COLO668 (cell line): ENCODE measurements around the gene ANKHD1.

Source experiments
- DNase-seq: peaks from one replicate; lab custom pipeline; 2025; ENCODE audit not compliant: unreplicated experiment; lab: John Stamatoyannopoulos, UW

Gene ANKHD1

DNA sequence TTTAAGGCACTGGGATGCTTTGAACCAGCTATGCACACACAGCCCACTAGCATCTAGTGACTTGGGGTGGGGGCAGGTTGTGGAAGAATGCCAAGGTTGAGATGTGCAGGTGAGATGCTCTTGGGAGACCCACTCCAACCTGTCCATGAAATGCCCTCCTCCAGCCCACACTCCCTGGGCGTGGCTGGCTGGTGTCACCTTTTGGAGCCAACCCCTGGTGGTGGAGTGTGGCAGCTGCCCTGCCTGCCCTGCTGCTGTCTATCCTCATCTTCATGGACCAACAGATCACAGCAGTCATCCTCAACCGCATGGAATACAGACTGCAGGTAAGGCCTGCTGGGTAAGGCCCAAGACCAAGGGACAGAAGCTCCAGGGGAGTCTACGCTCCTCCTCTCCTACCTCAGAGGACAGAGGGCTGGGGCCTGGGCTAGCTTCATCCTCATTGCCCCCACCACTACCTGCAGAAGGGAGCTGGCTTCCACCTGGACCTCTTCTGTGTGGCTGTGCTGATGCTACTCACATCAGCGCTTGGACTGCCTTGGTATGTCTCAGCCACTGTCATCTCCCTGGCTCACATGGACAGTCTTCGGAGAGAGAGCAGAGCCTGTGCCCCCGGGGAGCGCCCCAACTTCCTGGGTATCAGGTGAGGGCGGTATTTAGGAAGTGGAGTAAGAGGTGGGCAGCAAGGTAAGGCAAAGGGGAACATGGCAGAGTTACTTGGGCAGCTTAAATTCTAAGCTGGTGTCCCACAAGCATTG, 34.2 kb upstream of the ANKHD1 start:
- no peak for DNase-seq

DNA sequence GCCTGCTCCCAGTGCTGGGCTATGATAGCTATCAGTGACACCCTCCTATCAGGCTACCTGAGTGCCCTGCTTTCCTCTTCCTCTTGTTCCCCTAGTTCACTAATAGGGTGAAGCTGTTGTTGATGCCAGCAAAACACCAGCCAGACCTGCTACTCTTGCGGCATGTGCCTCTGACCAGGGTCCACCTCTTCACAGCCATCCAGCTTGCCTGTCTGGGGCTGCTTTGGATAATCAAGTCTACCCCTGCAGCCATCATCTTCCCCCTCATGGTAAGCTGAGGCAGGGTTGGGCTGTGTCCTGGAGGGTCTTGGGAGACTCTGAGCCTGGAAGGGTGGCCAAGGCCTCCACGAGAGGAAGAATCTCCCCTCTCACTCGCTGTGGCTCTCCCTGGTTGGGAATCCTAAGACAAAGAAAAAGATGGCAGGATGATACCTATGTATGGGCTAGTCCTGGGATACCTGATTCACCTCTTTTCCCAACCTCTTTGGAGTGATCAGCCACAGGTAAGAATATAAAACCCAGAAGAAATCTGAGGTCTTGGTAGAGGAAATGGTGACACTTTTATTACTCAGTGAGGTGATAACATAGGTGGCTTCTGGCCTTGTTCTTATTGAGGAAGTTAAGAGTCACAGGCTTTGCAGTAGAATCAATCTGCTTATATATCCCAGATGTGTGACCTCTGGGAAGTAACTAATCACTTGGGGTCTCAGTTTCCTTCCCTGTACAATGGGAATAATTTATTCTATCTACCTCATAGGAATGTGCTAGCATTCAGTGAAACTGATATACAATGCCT, 30.1 kb upstream of the ANKHD1 start:
- no peak for DNase-seq

DNA sequence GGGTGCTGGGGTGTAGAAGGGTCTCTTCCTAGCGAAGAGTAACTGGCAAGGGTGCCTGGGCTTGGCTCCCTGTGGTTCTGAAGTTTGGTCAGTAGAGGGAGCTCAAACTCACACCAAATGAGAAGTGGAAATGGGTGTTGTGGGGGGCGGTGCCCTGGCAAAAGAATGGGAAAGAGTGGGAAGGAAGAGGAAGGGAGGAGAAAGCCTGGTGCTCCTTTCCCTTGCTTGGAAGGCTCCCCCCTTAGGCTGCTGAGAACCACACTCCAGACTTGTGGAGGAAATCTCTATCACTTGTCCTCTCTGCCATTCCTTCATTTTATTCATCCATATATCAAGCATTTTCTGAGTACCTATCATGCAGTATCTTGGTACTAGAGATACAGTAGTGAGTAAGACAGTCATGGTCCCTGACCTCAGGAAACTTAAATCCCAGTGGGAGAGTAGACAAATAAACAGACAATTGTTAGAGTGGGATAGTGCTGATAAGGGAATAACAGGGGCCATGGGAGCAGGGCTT, 28.6 kb upstream of the ANKHD1 start:
- DNase-seq = peak; percentile 27

DNA sequence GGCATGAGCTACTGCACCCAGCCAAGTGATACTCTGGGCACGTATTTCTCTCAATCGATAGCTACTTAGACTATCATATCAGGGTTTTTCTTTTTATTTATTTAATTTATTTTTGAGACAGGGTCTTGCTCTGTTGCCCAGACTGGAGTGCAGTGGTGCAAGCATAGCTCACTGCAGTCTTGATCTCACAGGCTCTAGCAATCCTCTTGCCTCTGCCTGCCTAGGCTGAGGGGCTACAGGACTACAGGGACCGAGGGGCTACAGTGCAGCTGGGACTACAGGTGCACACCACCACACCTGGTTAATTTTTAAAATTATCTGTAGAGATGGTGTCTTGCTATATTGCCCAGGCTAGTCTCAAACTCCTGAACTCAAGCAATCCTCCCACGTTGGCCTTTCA, 20.3 kb upstream of the ANKHD1 start:
- DNase-seq = no peak

DNA sequence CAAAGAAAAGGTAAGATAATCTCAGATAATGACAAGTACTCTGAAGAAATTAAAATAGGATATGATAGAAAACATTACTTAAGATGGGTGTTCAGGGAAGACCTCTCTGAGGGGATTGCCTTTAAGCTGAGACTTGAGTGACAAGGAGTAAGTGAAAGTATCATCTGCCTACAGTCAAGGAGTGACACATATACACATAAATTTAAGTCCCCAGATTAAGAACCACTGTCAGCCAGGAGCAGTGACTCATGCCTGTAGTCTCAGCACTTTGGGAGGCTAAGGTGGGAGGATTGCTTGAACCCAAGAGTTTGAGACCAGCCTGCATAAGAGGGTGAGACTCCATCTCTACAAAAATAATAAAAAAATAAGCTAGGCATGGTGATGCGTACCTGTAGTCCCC, 19.7 kb upstream of the ANKHD1 start:
- DNase-seq = no peak

DNA sequence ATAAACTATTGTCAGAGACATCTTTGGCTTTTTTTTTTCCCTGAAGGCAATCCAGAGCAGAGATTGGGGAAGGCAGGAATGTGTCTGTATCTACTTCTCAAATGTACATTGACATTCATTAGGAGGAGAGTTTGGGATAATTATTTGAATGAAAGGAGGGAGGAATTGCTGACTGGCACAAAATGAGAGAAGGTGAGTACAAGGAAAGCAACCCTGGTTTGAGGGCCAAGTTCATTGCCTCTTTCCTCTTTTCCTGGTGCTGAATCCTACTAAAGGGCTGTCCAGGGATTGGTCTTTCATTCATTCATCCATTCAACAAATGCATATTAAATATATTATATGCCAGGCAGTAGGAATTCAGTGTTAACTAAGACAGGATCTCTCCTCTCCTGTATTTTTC, 18.8 kb upstream of the ANKHD1 start:
- DNase-seq = no peak

DNA sequence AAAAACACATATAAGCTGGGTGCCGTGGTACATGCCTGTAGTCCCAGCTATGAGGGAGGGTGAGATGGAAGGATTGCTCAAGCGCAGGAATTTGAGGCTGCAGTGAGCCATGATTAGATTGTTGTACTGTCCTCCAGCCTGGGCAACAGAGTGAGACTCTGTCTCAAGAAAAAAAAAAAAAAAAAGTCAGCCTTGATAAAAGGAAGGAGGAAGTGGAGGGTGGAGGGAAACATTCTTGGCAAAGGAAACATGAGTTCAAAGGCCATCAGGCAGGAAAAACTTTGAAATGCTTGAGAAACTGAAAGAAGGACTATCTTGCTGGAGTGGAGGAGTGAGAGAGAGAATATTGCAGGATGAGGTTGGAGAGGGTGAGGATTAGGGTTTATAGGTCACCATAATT, 18.3 kb upstream of the ANKHD1 start:
- DNase-seq = no peak

DNA sequence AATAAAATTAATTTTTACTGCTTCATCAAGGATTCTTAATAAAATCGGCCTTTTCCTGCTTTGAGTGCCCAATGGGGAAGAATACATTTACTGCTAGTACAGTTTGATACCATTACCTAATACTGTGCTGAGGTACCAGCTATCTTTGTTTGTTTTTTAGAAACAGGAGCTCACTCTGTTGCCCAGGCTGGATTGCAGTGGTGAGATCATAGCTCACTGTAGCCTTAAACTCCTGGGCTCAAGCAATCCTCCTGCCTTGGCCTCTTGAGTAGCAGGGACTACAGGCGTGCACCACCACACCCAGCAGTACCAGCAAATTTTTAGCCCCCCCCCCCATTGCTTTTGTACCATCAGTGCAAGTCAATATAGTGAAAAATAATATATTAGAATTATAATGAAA, 13.6 kb upstream of the ANKHD1 start:
- DNase-seq = no peak

DNA sequence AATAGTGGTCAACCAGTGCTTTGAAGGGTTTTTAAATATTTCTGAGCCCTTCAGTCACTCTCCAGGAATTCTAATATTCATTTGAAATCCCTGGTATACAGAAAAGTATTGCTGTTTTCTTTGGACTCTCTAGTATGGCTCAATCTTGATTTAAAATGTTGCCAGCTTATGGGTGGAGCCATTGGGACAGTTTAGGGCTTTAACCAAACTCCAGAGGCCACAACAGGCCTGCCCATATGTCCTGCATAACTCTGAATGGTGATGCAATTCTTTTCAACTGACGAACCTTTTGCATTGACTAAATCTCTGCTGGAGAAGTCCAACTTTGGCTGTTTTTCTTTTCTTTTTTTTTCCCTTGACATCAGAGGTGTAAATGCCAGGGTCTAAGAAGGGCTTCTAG, 10.3 kb upstream of the ANKHD1 start:
- DNase-seq = no peak

DNA sequence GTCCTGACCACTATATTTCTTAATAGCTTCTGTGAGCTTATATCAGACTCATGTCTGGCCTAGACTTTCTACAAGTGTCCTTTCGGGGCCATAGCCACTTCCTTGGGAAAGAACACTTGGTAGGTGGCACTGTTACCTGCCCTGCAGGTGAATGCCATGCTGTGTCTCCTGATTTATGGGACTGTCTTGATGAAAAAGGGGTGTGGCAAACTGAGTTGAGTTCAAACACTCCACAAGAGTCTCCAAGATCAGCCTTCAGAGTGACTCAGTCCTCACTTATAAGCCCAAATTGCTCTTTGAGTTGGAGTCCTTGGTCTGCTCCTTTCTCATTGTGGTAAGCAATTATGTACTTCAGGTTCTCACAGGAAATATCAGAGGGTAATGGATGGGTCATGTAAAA, 9.9 kb upstream of the ANKHD1 start:
- no peak for DNase-seq

DNA sequence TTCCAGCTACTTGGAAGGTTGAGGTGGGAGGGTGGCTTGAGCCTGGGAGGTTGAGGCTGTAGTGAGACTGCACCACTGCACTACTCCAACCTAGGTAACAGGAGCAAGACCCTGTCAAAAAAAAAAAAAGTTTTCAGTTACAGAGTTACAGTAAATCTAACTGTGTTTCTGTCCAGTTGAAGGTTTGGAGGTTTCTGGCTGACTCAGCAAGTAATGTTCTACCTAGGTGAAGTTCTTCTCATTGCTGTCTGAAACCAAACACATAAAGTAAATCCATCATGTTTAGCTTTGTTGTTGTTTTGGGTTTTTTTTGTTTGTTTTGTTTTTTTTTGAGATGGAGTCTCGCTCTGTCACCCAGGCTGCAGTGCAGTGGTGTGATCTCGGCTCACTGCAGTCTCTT, 7.9 kb upstream of the ANKHD1 start:
- no peak for DNase-seq

DNA sequence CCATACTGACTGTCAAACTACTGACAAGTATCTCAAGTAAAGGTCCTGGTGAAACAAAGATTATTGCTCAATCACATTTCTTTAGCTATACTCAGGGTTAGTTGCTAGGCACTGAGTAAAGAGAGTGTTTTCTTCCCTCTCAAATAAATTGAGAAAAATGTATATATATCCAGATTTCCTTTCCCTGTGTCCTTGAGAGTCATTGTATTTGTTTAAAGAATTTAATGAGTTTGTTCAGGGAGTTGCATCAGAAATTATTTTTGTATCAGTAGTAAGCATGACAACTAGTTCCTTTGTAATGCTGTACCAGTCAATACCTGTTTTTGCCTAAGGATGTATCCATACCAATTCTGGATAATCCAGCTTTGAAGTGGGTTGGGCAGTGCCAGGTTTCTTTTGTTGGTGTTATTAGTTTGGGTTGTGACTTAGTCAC, 3.2 kb upstream of the ANKHD1 start:
- DNase-seq = no peak

DNA sequence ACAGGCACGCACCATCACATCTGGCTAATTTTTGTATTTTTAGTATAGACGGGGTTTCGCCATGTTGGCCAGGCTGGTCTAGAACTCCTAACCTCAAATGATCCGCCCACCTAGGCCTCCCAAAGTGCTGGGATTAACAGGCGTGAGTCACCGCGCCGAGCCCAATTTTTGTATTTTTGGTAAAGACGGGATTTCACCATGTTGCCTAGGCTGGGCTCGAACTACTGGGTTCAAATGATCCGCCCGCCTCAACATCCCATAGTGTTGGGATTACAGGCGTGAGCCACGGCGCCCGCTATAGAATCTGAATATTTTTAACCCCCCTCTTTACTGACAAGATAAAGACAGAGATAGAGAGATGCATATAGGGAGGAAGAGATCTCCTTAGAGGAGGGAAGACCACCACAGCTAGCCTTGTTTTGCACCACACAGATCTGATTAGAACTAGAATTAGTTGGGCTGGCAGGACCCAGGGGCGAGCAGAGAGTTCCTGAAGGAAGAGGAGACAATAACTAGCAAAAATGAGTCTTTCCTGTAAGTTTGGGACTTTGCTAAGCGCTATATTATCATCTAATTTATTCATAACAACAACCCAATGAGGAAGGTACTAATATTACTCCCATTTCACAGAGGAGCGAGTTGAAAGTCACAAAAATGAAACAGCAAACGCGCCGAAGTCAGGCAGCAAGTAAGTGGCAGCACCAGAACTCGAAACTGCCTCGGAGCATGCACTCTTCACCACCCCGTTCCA, 1.5 kb upstream of the ANKHD1 start:
- DNase-seq = no peak

DNA sequence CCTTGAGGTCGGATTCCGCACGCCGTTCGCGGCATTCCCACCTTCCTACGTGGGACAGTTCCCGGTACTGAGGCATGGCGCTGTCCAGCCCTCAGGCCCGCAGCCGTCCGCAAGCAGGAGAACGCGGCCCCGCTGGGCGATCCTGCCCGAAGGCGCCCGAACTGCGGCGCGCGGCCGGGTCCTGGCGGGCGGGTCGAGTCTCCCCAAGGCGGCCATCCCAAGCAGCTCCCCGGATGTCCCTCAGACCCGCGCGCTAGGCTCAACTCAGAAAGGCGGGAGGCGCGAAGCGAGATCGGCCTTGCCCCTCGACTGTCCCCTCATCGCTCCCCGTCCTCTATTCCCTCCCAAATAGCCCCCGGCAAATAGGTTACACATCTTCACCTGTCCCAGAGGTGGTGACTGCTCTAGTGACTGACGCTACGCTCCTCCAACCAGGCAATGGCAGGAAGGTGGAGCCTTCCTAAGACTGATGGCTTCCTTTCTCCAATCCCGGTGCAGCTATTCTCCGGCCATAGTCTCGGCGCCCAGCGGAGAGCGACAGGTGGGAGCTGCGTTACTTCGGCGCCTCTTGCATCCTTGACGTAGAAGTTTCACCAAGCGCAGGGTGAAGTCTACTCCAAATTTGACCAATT, 787 bp upstream of the ANKHD1 start:
- DNase-seq = peak; percentile 84

DNA sequence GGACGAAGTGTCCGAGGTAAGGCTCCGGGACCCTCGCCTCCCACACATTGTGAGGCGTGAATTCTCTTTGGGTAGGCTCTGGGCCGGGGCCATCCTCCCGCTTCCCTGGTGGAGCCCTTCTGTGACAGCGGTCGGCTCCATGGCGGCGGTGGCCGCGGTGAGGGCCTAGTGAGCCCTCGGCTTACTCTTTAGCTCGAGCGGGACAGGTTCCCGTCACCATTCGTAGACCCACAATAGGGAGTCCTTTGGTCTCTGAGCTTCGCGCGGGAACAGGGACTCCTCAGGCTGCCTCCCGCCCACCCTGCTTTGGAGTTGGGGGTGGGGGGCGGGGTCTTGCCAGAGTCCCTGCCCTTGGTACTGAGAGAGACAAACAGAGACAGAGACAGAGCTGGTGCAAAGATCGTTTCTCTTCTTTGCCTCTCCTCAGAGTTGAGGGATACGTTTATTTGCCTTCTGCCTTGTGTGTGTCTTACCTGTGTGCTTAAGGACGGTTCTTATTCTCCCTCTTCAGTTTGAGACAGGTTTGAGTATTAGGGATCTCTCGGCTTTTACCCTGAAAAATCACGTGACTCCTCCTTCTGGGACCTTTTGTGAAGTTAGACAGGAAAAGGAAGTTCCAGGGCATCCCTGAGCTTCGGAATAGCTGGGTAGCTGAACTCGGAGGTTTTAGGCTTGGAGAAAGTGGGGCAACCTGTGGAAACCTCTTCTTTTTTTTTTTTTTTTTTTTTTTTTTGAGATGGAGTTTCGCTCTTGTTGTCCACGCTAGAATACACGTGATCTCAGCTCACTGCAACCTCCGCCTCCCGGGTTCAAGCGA, 833 bp downstream of the ANKHD1 start:
- peak; percentile 28 for DNase-seq

DNA sequence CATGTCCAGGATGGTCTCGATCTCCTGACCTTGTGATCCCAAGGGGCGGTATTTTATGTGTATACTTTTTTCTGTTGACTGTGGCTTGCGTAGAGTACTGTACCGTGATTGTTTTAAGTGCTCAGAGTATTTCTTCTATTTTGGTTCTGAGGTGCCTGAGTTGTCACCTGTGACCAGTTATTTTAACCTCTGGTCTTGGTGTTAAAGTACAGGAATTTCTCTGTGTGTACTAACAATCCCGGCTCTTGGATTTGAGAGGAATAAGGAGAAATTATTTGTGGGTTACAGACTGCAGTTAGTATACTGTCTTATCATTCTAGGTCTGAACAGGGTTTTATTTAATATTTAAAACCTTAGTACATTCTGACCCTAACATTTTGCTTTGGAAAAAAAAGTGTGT, 2.0 kb downstream of the ANKHD1 start:
- DNase-seq = no peak

DNA sequence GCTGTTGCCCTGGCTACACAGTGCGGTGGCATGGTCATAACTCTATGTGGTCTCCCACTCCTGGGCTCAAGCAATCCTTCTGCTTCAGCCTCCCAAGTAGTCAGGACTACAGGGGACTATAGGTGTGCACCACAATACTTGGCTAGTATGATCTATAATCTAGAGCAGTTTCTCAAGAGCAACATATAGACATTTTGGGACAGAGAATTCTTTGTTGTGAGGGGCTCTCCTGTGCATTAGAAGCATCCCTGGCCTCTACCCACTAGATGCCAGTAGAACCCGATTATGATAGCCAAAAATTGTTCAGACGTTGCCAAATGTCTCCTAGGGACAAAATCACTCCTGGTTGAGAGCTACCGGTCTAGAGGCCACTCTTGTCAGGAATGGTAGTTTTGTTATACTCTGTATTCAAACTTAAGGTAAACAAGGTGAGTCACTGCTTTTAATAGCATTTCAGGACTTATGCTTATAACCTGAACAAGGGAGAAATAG, 7.2 kb downstream of the ANKHD1 start:
- DNase-seq = peak; percentile 0

DNA sequence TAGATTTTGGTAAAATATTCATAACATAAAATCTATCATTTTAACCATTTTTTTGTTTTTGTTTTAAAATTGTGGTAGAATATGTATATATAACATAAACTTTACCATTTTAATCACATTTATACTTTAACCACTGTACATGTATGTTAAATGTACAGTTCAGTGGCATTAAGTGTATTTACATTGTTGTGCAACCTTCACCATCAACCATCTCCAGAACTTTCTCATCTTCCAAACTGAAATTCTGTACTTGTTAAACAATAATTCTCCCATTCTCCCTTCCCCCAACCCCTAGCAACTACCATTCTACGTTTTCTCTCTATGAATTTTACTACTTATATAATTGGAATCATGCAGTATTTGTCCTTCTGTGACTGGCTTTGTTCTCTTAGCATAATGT, 11.6 kb downstream of the ANKHD1 start:
- DNase-seq = no peak

DNA sequence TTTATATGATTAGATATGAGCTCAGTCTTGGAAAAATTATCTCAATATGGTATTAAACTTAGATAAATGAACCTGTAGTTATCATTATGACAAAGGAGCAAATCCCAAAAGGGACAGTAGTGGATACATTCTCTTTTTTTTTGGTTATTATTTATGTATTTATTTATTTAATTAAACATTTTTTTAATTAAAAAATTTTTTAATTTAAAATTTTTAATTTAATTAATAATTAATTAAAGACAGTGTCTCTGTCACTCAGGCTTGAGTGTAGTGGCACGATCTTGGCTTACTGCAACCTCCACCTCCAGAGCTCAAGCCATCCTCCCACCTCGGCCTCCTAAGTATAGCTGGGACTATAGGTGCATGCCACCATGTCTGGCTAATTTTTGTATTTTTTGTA, 15.6 kb downstream of the ANKHD1 start:
- DNase-seq = no peak

DNA sequence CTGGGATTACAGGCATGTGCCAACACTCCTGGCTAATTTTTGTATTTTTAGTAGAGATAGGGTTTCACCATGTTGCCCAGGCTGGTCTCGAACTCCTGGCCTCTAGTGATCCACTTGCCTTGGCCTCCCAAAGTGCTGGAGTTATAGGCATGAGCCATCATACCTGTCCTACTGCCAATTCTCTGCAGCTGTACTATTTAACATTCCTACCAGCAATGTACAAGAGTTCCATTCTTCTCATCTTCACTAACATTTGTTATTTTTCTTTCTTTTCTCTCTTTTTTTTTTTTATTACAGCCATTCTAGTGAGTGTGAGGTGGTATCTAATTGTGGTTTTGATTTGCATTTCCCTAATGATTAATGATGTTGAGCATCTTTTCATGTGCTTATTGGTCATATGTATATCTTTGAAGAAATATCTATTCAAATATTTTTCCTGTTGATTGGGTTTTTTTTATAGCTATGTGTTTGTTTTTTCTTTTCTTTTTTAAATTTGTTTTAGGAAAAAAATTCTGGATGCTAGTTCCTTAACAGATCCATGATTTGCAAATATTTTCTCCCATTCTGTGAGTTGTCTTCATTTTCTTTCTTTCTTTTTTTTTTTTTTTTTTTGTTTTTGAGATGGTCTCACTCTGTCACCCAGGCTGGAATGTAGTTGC, 17.4 kb downstream of the ANKHD1 start:
- no peak for DNase-seq
